ENCODE measurements around the gene ANTKMT.
A peak's percentile ranks its signal among the peaks of the same experiment; 100 is the strongest.

The ANTKMT gene

DNA sequence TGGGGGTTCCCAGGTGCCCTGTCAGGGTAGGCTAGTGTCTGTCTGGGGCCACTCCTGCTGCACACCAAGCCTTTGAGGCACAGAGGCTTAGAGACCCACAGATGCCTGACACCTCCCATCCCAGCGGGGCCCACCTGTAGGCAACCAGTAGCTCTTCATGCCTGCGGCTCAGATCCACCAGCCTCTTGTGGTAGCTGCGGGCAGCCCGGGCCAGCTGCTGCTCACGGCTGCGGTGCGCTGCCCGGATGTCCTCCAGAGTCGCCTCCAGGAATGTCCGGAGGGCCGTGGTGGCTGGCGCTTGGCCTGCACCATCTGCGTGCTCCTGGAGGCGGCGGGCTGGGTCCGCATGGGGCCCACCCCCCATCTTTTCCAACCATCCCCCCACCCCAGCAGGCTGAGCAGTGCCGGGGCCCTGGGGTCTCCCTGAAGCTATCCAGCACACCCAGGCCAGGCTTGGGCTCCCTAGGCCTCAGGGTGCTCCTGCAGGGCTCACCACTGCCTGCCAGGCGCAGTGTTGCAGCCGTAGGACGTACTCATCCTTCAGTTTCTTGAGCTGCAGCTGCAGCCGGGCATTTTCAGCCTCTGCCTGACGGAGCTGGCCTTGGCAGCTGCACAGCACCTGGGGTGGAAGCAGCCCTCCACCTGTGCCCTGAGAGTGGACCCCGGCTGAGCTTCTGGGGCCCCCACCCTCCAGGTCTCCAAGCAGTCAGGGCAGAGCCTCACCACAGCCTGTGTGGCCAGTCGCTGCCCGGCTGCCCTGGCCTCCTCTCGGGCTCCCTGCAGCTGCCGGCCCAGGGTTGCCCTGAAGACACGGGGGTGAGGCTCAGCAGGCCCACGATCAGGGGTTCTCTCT, 3.5 kb downstream of the ANTKMT start:
- TF ChIP-seq, protein P1, sequence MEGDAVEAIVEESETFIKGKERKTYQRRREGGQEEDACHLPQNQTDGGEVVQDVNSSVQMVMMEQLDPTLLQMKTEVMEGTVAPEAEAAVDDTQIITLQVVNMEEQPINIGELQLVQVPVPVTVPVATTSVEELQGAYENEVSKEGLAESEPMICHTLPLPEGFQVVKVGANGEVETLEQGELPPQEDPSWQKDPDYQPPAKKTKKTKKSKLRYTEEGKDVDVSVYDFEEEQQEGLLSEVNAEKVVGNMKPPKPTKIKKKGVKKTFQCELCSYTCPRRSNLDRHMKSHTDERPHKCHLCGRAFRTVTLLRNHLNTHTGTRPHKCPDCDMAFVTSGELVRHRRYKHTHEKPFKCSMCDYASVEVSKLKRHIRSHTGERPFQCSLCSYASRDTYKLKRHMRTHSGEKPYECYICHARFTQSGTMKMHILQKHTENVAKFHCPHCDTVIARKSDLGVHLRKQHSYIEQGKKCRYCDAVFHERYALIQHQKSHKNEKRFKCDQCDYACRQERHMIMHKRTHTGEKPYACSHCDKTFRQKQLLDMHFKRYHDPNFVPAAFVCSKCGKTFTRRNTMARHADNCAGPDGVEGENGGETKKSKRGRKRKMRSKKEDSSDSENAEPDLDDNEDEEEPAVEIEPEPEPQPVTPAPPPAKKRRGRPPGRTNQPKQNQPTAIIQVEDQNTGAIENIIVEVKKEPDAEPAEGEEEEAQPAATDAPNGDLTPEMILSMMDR (conservative IDR thresholded peaks at IDR 0.05) = no peak
- H3K27ac ChIP-seq = peak overlapping the region; percentile 90; the same call in 1 of the 2 replicates

DNA sequence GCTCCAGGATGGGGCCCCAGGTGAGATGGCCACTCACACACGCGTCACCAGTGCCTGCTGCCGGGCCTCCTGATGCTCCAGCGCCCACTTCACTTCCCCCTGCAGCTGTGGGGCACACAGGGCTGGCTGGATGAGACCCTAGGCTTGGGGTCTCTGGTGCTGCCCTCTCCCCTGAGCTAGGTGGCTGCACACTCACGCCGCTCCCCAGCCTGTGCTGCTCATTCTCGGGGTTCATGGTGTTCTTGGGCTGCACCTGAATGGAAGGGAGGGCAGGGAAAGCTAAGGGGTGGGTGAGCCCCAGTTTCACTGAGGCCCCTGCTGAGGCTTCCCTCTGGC, 4.1 kb downstream of the ANTKMT start:
- TF ChIP-seq, protein P1 (conservative IDR thresholded peaks at IDR 0.05) = no peak
- peak overlapping the region; percentile 90 for H3K27ac ChIP-seq

DNA sequence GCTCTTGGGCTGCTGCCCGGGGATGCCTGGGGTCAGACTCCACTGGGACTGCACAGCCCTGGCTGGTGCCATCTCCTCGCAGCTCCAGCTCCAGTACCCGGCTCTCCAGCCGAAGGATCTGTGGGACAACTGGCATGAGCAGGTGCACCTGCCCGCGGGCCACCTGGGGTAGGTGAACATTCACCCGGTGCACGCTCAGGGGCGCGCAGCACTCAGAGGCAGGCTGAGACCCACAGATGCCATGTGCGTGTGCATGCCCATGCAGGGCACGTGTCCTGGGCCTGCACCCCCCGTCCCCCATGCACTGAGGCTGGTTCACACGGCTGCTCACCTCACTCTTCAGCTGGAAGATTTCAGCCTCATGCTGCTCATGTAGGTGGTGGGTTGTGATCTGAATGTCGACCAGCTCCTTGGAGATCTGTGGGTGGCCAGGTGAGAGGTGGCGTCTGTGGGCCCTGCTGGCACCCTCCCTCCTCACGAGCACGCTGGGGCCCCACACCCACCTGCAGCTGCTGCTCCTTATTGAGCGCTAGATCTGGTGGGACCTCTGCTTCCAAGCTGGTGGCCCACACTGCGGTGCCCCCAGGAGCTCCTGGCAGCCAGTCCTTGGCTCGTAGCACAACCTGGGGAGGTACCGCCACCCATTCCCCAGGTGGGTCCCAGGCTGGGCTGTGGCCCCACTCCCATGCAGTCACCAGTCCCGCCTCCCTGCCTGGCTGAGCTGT, 4.7 kb downstream of the ANTKMT start:
- TF ChIP-seq, protein P1 (conservative IDR thresholded peaks at IDR 0.05) = no peak
- H3K27ac ChIP-seq = peak overlapping the region; percentile 90

DNA sequence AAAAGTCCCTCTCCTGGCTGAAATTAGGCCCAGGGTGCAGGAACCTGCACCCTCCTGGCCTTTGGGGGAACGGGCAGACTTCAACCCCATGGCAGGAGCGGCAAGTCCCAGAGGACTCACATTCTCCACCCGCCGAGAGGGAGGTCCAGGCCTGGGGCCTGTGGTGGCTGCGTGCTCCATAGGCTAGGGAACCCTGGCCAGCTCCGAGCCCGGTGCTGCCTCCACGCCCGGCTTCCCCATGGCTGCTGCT, 5.2 kb downstream of the ANTKMT start:
- peak overlapping the region; percentile 90 for H3K27ac ChIP-seq
- TF ChIP-seq, protein P1 (conservative IDR thresholded peaks at IDR 0.05) = no peak

DNA sequence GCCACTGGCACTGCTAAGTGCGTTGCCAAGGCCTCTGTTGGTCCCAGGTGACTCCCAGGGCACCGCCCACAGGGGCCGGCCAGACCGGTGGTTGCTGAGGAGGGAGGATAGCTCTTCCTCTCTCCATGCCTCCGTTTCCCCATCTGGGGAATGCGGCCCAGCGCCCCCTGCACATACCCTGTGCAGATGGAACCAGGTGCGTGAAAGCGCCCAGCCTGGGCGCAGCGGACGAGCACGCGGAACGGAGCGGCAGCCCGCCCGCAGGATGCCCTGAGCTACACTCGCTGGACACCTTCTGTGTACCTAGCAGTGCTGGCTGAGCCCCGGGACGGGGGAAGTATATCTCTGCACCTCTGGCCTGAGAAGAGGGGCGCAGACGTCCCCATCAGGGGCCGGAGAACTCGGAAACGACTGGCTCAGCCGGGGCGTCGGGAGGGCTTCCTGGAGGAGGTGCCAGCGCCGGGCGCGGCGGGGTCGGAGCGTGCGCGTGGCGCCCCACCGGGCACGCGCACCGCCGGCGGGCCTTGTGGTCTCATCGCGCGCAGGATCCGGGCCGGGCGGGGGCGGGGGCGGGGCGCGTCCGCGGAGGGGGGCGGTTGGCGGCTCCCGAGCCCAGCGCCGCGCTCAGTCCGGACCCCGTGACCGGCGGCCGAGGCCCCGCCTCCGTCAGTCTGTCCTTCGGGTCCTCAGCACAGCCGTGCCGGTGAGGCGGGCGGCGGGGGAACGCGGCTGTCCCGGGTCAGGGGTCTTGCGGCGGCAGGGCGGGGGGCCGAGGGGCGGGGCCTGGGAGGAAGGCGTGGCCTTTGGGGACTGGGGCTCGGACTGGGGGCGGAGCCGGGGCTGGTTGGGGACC, 5.7 kb downstream of the ANTKMT start, which contains the start of the genes CCDC78 and HAGHL:
TSS of gene CCDC78 (minus strand) at position 6 of the 853 bp plus-strand sequence. CDS start 76 bp downstream, outside the sequence.
TSS of gene HAGHL (plus strand) at position 669 of the 853 bp plus-strand sequence. CDS start 404 bp downstream, outside the sequence.
- TF ChIP-seq, protein P1 (conservative IDR thresholded peaks at IDR 0.05) = no peak
- H3K27ac ChIP-seq = peak within 1 kb of the TSS; percentile 90

DNA sequence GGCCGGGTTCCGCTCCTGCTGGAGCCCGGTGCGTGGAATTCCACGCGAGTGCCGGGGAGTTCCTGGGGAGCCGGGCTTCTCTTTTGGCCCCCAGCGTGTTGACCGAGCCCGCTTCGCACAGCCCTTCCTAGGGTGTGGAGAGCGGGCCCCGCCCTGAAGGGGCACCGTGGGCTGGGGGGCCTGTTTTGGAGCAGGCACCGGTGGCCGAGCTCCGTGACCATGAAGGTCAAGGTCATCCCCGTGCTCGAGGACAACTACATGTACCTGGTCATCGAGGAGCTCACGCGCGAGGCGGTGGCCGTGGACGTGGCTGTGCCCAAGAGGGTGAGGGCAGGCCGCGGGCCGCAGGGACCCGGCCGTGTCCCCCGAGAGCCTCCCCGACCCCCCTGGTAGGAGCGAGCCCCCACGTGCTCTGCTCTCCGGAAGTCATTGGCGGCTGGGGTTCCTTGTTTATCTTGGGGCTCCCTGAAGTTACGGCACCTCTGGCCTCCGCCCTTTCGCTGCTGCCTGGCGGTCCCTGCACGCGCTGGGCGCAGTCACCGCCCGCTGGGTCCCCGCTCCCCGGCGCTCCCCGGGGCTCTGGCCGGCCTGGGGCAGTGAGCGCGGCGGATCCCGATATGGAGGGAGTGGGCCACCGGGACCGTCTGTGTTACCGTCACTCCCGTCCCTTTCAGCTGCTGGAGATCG, 6.5 kb downstream of the ANTKMT start:
- TF ChIP-seq, protein P1 (conservative IDR thresholded peaks at IDR 0.05) = no peak
- H3K27ac ChIP-seq = peak overlapping the region; percentile 90
